HG03103 (cell line): ENCODE data around the gene STRA6.
"Not testable (repeated sequence)": the region's sequence is repeated elsewhere in the genome, so short reads cannot be mapped to it uniquely, and the experiment has no call there.

ENCODE experiments used
- ATAC-seq: cut with Tn5 transposase; IDR thresholded peaks from one replicate; pipeline ENCODE4 v1.9.1; 2021; ENCODE audit warnings: low read depth; ENCODE audit not compliant: unreplicated experiment

The STRA6 gene

GRCh38 chr15:74170071-74170844 lies 32.3 kb downstream of the STRA6 start:
- ATAC-seq, result no peak

GRCh38 chr15:74168711-74169126 lies 33.9 kb downstream of the STRA6 start:
- no peak for ATAC-seq

GRCh38 chr15:74167891-74168331 lies 34.7 kb downstream of the STRA6 start:
- no peak for ATAC-seq

- no peak for ATAC-seq
These were observed 37.1 kb downstream of the STRA6 start for GRCh38 chr15:74165461-74165860.

GRCh38 chr15:74162195-74162536 lies 40.4 kb downstream of the STRA6 start:
- ATAC-seq, result not testable (repeated sequence)

GRCh38 chr15:74160390-74160789 lies 42.2 kb downstream of the STRA6 start:
- not testable (repeated sequence) for ATAC-seq

GRCh38 chr15:74159773-74160172 lies 42.8 kb downstream of the STRA6 start:
- ATAC-seq, result no peak

GRCh38 chr15:74158855-74159650 lies 43.5 kb downstream of the STRA6 start:
- ATAC-seq, result no peak

- no peak for ATAC-seq
These were observed 44.4 kb downstream of the STRA6 start for GRCh38 chr15:74157868-74158827.

- no peak for ATAC-seq
These were observed 45.7 kb downstream of the STRA6 start for GRCh38 chr15:74156678-74157411.

GRCh38 chr15:74155766-74156417 lies 46.7 kb downstream of the STRA6 start:
- ATAC-seq, result no peak

GRCh38 chr15:74147051-74147450 lies 55.5 kb downstream of the STRA6 start:
- no peak for ATAC-seq

- ATAC-seq, result no peak
These were observed 56.2 kb downstream of the STRA6 start for GRCh38 chr15:74146277-74146800.

GRCh38 chr15:74144153-74144775 lies 58.3 kb downstream of the STRA6 start:
- ATAC-seq, result no peak

GRCh38 chr15:74141591-74141990 lies 61.0 kb downstream of the STRA6 start:
- no peak for ATAC-seq

- no peak for ATAC-seq
These were observed 63.9 kb downstream of the STRA6 start for GRCh38 chr15:74138642-74139041.

- ATAC-seq, result no peak
These were observed 65.1 kb downstream of the STRA6 start for GRCh38 chr15:74137537-74137894.

GRCh38 chr15:74136814-74137536 lies 65.6 kb downstream of the STRA6 start:
- ATAC-seq, result no peak

- ATAC-seq, result no peak
These were observed 66.1 kb downstream of the STRA6 start for GRCh38 chr15:74136540-74136813.
